ENCODE measurements around the gene UPK3BL2.
"Not testable (repeated sequence)": the region's sequence is repeated elsewhere in the genome, so short reads cannot be mapped to it uniquely, and the experiment has no call there.

- not testable (repeated sequence) for TF ChIP-seq CTCF, EP300, POLR2A (IDR thresholded peaks at IDR 0.05)
These were observed 38.0 kb downstream of the UPK3BL2 start for GRCh38 chr7:102505298-102506185.

Data from ovary (tissue), 3 donors.